ENCODE results near the gene KCNC3.
"Not testable (repeated sequence)": the region's sequence is repeated elsewhere in the genome, so short reads cannot be mapped to it uniquely, and the experiment has no call there.

Gene KCNC3

DNA sequence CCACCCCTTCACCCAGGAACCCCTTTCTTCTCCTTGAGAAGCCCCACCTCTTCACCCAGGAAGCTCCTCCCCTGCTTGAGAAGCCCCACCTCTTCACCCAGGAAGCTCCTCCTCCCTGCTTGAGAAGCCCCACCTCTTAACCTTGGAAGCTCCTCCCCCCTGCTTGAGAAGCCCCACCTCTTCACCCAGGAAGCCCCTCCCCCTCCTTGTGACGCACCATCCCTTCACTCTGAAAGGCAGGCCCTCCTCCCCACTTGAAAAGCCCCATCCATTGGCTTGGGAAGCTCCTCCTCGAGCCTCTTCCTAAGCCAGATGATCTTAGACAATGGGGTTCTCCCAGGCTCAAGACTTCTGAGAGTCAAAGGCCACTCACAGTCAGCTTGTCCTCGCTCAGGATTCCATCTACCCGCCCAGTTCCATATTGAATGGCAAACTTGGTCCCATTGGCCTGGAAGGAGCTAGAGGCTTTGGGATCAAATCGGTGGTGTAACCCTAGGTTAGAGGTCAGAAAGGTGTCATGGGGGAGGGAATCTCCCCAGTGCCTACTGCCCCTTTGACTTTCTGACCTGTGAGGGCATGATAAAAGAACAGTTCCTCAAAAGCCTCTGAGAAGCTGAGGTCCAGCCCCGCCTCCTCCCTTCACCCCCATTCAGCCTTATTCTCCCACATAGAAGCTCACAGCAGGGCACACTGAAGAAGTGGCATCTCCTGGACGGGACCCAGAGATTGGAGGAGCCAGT lies 32.3 kb upstream of the KCNC3 start:
- no peak overlapping the region for H3K4me3 ChIP-seq (ENCODE audit: low read depth, low read length)
- DNase-seq (ENCODE audit: low read depth): peak; percentile 80
- TF ChIP-seq, protein P1, sequence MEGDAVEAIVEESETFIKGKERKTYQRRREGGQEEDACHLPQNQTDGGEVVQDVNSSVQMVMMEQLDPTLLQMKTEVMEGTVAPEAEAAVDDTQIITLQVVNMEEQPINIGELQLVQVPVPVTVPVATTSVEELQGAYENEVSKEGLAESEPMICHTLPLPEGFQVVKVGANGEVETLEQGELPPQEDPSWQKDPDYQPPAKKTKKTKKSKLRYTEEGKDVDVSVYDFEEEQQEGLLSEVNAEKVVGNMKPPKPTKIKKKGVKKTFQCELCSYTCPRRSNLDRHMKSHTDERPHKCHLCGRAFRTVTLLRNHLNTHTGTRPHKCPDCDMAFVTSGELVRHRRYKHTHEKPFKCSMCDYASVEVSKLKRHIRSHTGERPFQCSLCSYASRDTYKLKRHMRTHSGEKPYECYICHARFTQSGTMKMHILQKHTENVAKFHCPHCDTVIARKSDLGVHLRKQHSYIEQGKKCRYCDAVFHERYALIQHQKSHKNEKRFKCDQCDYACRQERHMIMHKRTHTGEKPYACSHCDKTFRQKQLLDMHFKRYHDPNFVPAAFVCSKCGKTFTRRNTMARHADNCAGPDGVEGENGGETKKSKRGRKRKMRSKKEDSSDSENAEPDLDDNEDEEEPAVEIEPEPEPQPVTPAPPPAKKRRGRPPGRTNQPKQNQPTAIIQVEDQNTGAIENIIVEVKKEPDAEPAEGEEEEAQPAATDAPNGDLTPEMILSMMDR (IDR thresholded peaks at IDR 0.05; ENCODE audit: insufficient read depth, low read depth, low read length, missing control alignments): no peak

DNA sequence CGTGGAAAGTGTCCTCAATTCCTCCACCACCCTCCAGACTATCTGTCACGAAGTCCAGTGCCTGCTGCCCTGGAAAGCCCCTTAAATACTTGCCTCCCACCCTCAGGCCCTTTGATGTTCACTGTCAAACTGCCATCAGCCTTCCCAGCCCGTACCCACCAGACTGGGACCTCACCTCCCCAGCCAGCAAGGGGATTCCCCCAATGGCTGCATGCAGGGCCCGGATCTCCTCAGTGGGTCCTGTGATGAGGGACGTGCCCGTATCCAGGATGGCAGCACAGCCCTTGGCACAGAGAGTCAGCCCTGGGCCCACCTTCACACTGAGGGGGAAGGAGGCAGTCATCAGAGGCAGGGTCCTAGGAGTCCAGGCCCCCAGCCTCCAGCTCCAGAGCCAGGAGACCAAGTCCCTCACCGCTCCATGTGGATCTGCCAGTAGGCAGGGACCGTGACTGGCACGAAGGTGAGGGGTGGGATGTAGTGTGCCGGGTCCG lies 30.2 kb upstream of the KCNC3 start:
- peak overlapping the region; percentile 81 for H3K4me3 ChIP-seq (ENCODE audit: low read depth, low read length)
- DNase-seq (ENCODE audit: low read depth): no peak
- TF ChIP-seq, protein P1 (IDR thresholded peaks at IDR 0.05; ENCODE audit: insufficient read depth, low read depth, low read length, missing control alignments): no peak

DNA sequence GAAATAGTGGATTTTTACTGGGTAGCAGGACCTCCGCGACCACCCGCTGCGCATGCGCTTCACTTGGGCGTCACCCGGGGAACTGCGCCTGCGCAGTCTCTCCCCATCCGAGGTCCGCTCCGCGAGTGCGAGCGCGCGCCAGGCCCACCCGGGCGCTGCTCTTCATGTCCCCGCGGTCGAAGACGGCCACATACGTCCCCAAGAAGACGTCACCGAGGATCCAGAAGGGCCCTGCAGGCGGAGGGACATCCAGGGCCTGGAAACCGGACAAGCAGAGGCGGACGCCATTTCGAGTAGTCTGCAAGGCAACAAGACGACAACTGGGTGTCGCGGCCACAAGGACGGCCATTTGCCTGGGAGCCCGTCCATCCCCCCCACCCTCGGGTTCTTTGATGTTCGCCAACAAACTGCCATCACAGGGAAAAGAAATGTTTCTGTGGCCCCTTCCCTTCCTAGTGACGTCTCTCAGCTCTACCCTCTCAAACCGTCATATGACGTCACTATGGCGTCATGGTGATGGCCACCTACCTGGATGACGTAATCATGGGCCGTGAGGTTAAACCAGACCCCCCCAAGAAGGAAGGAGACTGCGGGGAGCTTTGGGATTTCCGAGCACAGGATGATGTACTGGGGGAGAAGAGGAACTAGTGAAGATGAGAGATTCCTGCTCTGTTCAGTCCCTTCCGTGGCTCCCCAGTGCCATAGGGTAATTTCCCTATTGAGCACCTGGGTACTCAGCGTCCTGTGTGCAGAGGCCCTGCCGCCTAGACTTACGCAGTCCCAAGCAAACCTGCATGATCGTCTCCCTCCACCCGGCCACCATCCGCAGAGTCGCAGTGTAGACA lies 29.5 kb upstream of the KCNC3 start:
- peak; percentile 91 for DNase-seq (ENCODE audit: low read depth)
- H3K4me3 ChIP-seq (ENCODE audit: low read depth, low read length): peak overlapping the region; percentile 81
- TF ChIP-seq, protein P1 (IDR thresholded peaks at IDR 0.05; ENCODE audit: insufficient read depth, low read depth, low read length, missing control alignments): no peak

DNA sequence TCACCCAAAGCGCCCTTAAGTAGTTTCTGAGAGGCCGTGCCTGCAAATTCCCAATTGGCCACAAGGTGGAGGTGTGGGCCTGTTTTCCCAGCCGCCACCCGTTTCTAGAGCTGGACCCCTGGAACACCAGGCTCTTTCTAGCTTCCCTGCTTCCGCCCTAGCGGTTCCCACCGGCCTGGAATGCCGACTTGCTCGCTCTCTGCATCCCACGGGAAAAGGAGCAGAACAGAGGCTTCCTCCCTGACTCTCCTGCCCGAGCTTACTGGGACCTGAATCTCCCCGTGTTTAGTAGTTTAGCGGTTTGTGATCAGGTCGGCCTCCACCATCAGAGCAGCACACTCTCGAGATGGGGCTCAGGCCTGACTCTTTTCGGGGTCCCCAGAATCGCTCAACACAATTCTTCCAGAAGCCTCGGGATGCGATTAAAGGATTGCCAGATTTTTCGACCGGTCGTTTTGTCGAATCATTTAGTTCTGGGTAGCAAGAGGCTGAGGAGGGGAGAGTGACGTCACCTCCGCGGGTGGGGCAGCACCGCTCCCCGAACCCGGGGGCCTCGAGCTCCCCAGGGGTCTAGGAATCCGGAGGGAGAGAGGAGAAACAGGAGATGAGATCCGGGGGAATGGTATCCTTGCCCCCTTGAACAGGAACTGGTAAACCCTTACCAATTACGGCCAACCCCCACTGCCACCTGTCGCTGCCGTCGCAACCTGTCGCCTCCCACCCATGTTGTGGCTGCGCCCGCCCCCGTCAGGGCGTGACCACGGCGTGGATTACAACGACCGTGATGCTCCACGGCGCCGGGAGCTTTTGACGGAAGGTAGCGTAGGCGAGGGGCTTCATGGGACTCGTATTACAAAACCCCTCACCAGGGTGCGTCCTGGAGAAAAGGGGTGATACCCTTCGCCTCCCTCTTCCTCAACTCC lies 28.3 kb upstream of the KCNC3 start:
- DNase-seq (ENCODE audit: low read depth): peak; percentile 93
- H3K4me3 ChIP-seq (ENCODE audit: low read depth, low read length): peak overlapping the region; percentile 81
- TF ChIP-seq, protein P1 (IDR thresholded peaks at IDR 0.05; ENCODE audit: insufficient read depth, low read depth, low read length, missing control alignments): peak; percentile 80

DNA sequence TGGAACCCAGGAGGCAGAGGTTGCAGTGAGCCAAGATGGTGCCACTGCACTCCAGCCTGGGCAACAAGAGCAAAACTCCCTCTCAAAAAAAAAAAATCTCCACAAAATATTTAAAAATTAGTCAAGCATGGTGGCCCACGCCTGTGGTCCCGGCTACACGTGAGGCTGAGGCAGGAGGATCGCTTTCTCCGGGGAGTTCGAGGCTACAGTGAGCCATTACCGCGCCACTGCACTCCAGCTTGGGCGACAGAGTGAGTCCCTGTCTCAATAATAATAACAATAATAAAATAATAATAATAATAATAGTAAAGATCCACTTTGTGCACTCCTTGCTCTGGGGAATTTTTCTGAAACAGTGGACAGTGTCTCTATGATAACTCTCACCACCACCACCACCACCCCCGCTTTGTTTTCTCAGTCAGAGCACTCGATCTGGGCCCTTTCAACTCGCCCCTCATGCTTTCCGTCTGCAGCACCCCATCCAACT lies 27.6 kb upstream of the KCNC3 start:
- TF ChIP-seq, protein P1 (IDR thresholded peaks at IDR 0.05; ENCODE audit: insufficient read depth, low read depth, low read length, missing control alignments): no peak
- DNase-seq (ENCODE audit: low read depth): no peak
- H3K4me3 ChIP-seq (ENCODE audit: low read depth, low read length): peak overlapping the region; percentile 81

DNA sequence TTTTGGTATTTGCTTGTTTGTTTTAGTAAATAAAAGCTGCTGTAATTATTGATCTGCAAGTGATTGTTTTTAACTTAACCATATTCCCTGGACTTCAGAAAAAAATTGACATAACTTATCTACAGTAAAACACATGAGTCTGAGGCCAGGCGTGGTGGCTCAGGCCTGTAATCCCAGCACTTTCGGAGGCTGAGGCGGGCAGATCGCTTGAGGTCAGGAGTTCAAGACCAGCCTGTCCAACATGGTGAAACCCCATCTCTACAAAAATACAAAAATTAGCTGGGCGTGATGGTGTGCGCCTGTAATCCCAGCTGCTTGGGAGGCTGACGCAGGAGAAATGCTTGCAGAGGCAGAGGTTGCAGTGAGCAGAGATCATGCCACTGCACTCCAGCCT lies 24.3 kb upstream of the KCNC3 start:
- not testable (repeated sequence) for H3K4me3 ChIP-seq (ENCODE audit: low read depth, low read length); DNase-seq (ENCODE audit: low read depth)
